Measurements from ENCODE around the gene GPR183. TPM values are rescaled to one million over a fixed set of nuclear protein-coding genes. Genes with fewer than 3 reads are reported as not detected.
A peak's percentile ranks its signal among the peaks of the same experiment; 100 is the strongest.

Gene GPR183
- total RNA-seq, 2 experiments from 2014 or later = 5.0 to 5.2 TPM

DNA sequence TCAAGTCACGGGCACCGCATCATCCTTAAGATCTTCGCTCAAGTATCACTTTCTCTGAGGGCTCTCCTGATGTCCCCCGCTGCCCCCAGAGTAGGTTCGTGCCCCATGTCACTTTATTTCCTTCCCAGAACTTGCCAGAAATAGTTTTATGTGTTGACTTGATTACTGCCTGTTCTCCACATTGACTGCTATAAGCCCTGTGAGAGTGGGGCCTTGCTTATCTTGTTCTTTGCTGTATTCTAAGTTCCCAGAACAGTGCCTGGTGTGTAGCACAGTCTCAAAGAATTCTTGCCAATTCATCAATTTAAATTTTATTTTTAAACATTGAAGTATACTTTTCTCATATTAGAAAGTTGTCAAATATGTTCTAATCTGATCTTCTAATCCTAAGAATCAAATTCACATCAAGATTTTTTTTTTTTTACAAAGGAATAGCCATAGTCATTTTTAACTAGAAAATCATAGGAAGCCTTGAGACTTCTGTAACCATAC, 32.1 kb upstream of the GPR183 start:
- Mint-ChIP-seq H3K4me3 (no peak overlapping the region), H3K4me1 (ENCODE audit: low read depth) (peaks cover 30% of the 10 kb centered on the region), H3K9me3 (ENCODE audit: insufficient read depth) (no peaks in the 10 kb centered on the region), H3K27ac (no peak overlapping the region), H3K36me3 (ENCODE audit: low read depth) (peaks cover 62% of the 10 kb centered on the region), H3K27me3 (ENCODE audit: low read depth) (no peaks in the 10 kb centered on the region)
- no peak for ATAC-seq
- DNase-seq = no peak
- ChIA-PET POLR2A (no interaction called here), CTCF (interaction anchor here (1.0 to 1.3 kb wide), 4 partner anchors 17 to 98 kb away, joined by 3 to 5 read pairs (median 4); no protein-coding TSS in a partner anchor)

DNA sequence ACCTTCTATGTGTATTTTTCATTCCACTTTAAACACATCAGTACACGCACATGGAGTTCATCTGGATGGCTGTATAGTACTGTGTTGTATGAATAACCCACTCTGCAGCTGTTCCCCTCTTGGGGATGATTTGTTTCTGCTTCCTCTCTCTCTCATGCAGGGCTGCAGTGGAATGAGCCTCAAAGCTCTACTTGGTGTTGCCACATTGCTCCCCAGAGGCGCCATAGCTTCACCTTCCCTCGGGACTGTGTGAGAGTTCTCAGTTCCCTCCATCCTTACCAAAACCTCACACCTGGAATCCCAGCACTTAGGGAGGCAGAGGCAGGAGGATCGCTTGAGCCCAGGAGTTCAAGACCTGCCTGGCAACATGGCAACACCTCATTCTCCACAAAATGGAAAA, 28.4 kb upstream of the GPR183 start:
- Mint-ChIP-seq H3K27ac (no peak overlapping the region), H3K4me3 (no peak overlapping the region), H3K4me1 (ENCODE audit: low read depth) (peaks cover 49% of the 10 kb centered on the region), H3K36me3 (ENCODE audit: low read depth) (peaks cover 56% of the 10 kb centered on the region), H3K9me3 (ENCODE audit: insufficient read depth) (no peaks in the 10 kb centered on the region), H3K27me3 (ENCODE audit: low read depth) (no peaks in the 10 kb centered on the region)
- ChIA-PET CTCF (interaction anchor here (0.6 to 1.7 kb wide), 6 partner anchors 12 to 159 kb away, joined by 3 to 7 read pairs (median 3); no protein-coding TSS in a partner anchor), POLR2A (no interaction called here)
- DNase-seq (no peak), ATAC-seq (no peak)

DNA sequence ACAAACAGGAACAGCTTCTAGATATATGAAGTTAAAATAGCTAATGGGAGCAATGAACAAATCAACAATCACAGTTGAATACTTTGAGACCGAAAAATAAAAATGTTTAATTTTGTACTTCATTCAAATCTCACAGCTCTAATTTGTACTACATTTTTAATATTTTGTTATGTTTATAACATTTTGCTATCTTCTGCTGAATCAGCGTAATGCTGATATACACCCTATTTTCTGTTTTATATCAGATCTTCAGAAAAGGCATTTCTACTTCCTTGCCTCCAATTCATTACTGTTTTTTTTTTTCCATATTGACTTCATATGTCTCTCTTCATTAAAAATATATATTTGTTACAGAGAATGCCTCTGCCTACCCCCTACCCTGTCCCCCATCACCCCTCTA, 27.9 kb upstream of the GPR183 start:
- Mint-ChIP-seq H3K27ac (no peak overlapping the region), H3K27me3 (ENCODE audit: low read depth) (no peaks in the 10 kb centered on the region), H3K4me3 (no peak overlapping the region), H3K9me3 (ENCODE audit: insufficient read depth) (no peaks in the 10 kb centered on the region), H3K4me1 (ENCODE audit: low read depth) (peaks cover 44% of the 10 kb centered on the region), H3K36me3 (ENCODE audit: low read depth) (peaks cover 56% of the 10 kb centered on the region)
- POLR2A ChIA-PET = no interaction called here
- ATAC-seq = no peak
- CTCF ChIA-PET = interaction anchor here (0.6 to 1.7 kb wide), 6 partner anchors 12 to 102 kb away, joined by 3 to 7 read pairs (median 4); no protein-coding TSS in a partner anchor
- DNase-seq = no peak

DNA sequence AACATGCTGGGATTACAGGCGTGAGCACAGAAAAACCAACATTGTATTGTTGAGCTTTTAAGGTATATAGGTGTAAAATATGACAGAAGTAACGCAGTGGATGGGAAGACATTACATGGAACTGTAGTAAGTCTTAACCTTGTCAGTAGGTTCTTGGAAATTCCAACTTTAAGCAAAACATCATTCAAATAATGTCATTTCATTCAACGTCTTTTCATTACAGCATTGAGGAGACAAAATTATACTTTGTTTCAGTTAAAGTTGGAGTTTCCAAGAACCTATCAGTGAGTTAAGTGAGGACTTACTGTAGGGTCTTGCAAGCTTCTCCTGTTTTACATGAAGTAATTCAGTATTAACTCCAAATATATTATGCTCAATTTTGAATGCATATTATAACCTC, 27.0 kb upstream of the GPR183 start:
- Mint-ChIP-seq H3K27me3 (ENCODE audit: low read depth) (no peaks in the 10 kb centered on the region), H3K27ac (no peak overlapping the region), H3K9me3 (ENCODE audit: insufficient read depth) (no peaks in the 10 kb centered on the region), H3K4me1 (ENCODE audit: low read depth) (peaks cover 39% of the 10 kb centered on the region), H3K36me3 (ENCODE audit: low read depth) (peaks cover 62% of the 10 kb centered on the region), H3K4me3 (no peak overlapping the region)
- POLR2A ChIA-PET = no interaction called here
- DNase-seq (no peak), ATAC-seq (no peak)
- CTCF ChIA-PET = interaction anchor here (1.2 to 1.7 kb wide), 4 partner anchors 18 to 65 kb away, joined by 3 to 6 read pairs (median 6); no protein-coding TSS in a partner anchor

DNA sequence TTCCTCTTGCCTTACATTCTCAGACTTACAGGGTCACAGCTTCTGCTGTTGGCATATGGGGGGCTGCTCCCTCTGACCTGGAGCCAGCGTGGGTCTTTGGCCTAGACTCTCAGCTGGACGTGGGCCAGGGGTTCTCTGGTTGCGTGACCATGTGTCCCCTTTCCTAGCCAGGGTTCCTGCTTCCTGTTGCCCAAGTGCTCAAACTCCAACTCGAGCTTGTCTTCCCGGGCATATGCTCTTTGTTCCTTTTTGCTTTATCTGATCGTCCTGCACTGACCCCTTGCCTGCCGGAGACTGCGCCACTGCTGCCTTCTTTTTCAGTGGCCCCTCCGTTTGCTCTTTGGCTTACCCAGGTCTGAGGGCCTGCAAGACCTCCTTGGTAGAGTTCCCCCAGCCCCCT, 25.3 kb upstream of the GPR183 start:
- H3K4me3 Mint-ChIP-seq = no peak overlapping the region
- POLR2A ChIA-PET = interaction anchor here (1.1 kb wide), 1 partner anchor 23 kb away, joined by 3 read pairs; no protein-coding TSS in a partner anchor
- no peaks in the 10 kb centered on the region for H3K9me3 Mint-ChIP-seq (ENCODE audit: insufficient read depth)
- DNase-seq (no peak), ATAC-seq (no peak)
- H3K27ac Mint-ChIP-seq = no peak overlapping the region
- H3K27me3 Mint-ChIP-seq (ENCODE audit: low read depth) = no peaks in the 10 kb centered on the region
- CTCF ChIA-PET = no interaction called here
- H3K4me1 Mint-ChIP-seq (ENCODE audit: low read depth) = peaks cover 30% of the 10 kb centered on the region
- peaks cover 61% of the 10 kb centered on the region for H3K36me3 Mint-ChIP-seq (ENCODE audit: low read depth)

DNA sequence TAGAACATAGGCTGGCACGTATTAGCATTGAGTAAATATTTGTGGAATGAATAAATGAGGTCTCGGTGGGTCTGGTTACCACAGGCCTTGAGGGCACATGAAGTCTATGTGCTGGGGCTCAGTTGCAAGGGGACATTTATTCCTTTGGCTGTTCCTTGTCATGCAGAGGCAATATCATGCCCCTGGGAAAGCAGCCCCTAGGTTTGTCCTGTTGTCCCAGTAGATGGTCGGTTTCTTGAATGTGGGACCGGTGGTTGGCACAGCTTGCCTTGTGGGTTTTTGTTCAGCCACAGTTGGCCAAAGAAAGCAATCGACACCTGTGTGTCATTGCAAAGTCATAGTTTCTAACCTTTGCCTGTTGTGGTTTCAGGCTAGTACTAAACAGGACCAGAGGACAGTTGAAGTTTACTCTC, 24.7 kb upstream of the GPR183 start:
- Mint-ChIP-seq H3K4me3 (no peak overlapping the region), H3K27me3 (ENCODE audit: low read depth) (no peaks in the 10 kb centered on the region), H3K9me3 (ENCODE audit: insufficient read depth) (no peaks in the 10 kb centered on the region), H3K36me3 (ENCODE audit: low read depth) (peaks cover 66% of the 10 kb centered on the region), H3K4me1 (ENCODE audit: low read depth) (peaks cover 32% of the 10 kb centered on the region), H3K27ac (peak overlapping the region; percentile 36)
- CTCF ChIA-PET = interaction anchor here (1.0 to 3.5 kb wide), 3 partner anchors 17 to 66 kb away, joined by 3 to 19 read pairs (median 4); no protein-coding TSS in a partner anchor
- DNase-seq (no peak), ATAC-seq (peak; percentile 39)
- POLR2A ChIA-PET = interaction anchor here (1.1 kb wide), 1 partner anchor 24 kb away, joined by 3 read pairs; no protein-coding TSS in a partner anchor

DNA sequence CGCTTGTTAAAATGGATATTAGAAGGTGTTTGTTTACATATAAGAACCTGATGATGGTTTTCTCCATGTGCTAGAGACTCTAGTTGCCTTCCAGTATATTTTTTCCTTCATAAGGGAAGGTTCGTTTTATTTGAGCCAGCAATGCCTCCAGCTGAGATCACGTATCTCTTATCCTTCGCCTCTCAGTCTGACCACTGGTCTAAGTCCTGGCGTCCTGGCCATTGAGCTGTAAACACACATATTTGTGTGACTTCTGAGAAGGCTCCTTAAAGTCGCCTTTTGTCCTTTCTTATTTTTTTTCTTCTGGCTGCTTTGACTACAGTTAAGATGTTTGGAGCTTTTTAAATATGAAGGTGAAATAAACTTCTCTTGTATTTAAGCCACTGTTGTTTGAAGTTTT, 23.7 kb upstream of the GPR183 start:
- Mint-ChIP-seq H3K4me1 (ENCODE audit: low read depth) (peaks cover 39% of the 10 kb centered on the region), H3K9me3 (ENCODE audit: insufficient read depth) (no peaks in the 10 kb centered on the region), H3K27me3 (ENCODE audit: low read depth) (no peaks in the 10 kb centered on the region), H3K27ac (no peak overlapping the region), H3K36me3 (ENCODE audit: low read depth) (peaks cover 63% of the 10 kb centered on the region), H3K4me3 (no peak overlapping the region)
- no peak for DNase-seq
- ChIA-PET POLR2A (interaction anchor here (0.9 to 1.1 kb wide), 2 partner anchors 10 to 36 kb away, joined by 3 to 4 read pairs; no protein-coding TSS in a partner anchor), CTCF (interaction anchor here (1.0 to 3.5 kb wide), 7 partner anchors 9 to 106 kb away, joined by 3 to 19 read pairs (median 4); no protein-coding TSS in a partner anchor)
- ATAC-seq = no peak

DNA sequence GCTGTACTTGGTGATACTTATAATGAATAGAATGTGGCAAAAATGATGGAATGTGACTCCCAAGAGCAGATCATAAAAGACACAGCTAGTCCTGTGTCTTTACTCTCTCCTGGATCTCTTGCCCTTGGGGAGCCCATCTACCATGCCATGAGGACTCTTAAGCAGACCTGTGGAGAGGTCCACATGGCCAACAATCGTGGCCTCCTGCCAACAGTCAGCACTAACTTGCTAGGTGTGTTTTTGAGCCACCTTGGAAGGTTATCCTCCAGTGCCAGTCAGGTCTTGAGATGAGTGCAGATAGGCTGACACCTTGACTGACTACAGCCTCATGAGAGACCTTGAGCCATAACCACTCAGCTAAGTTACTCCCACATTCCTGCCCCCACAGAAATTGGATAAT, 22.3 kb upstream of the GPR183 start:
- ATAC-seq (no peak), DNase-seq (no peak)
- no peak overlapping the region for H3K27ac Mint-ChIP-seq
- no peaks in the 10 kb centered on the region for H3K27me3 Mint-ChIP-seq (ENCODE audit: low read depth)
- peaks cover 68% of the 10 kb centered on the region for H3K36me3 Mint-ChIP-seq (ENCODE audit: low read depth)
- CTCF ChIA-PET = interaction anchor here (1.2 to 3.5 kb wide), 6 partner anchors 11 to 107 kb away, joined by 3 to 19 read pairs (median 4); no protein-coding TSS in a partner anchor
- H3K4me3 Mint-ChIP-seq = no peak overlapping the region
- POLR2A ChIA-PET = no interaction called here
- H3K4me1 Mint-ChIP-seq (ENCODE audit: low read depth) = peaks cover 50% of the 10 kb centered on the region
- H3K9me3 Mint-ChIP-seq (ENCODE audit: insufficient read depth) = no peaks in the 10 kb centered on the region

DNA sequence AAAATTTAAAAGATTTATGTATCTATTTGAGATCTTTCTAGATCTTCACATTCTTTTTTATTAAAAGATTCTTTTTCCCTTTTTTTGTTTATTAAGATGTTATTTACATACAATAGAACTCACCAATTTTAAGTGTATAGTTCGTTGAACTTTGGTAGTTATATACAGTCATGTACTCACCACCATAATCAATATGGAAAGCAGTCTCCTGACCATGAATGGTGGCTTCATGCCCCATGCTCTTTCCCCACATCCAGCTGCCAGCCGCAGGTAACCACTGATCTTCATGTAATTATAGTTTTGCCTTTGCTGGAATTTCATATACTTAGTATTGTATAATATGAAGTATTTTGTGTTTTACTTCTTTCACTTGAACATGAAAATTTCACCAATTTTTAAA, 20.6 kb upstream of the GPR183 start:
- H3K27me3 Mint-ChIP-seq (ENCODE audit: low read depth) = no peaks in the 10 kb centered on the region
- peaks cover 77% of the 10 kb centered on the region for H3K36me3 Mint-ChIP-seq (ENCODE audit: low read depth)
- ChIA-PET POLR2A (no interaction called here), CTCF (interaction anchor here (1.2 to 1.7 kb wide), 3 partner anchors 21 to 53 kb away, joined by 3 to 4 read pairs (median 3); no protein-coding TSS in a partner anchor)
- ATAC-seq (no peak), DNase-seq (no peak)
- no peak overlapping the region for H3K4me3 Mint-ChIP-seq
- peaks cover 59% of the 10 kb centered on the region for H3K4me1 Mint-ChIP-seq (ENCODE audit: low read depth)
- no peaks in the 10 kb centered on the region for H3K9me3 Mint-ChIP-seq (ENCODE audit: insufficient read depth)
- no peak overlapping the region for H3K27ac Mint-ChIP-seq

DNA sequence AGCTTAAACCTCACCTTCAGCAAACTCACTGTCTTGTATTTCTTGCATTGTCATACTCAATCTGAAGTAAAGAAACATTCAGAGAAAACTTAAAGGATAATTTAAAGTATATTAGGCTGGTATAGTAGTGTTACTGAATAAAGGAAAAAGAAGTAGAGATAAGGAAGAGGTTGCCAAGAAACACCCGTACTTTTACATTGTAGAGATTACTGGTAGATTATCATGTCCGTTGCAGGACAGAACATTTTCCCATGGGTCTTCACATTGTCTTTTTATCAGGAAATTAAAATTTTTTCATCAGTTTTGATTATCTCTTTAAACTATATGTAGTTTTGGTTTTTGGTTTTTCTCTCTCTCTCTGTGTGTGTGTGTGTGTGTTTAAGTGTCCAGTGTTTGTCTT, 19.9 kb upstream of the GPR183 start:
- H3K27ac Mint-ChIP-seq = no peak overlapping the region
- ChIA-PET CTCF (interaction anchor here (1.2 to 1.7 kb wide), 2 partner anchors 25 to 54 kb away, joined by 3 to 4 read pairs; no protein-coding TSS in a partner anchor), POLR2A (no interaction called here)
- H3K9me3 Mint-ChIP-seq (ENCODE audit: insufficient read depth) = no peaks in the 10 kb centered on the region
- H3K27me3 Mint-ChIP-seq (ENCODE audit: low read depth) = no peaks in the 10 kb centered on the region
- ATAC-seq (no peak), DNase-seq (no peak)
- peaks cover 79% of the 10 kb centered on the region for H3K36me3 Mint-ChIP-seq (ENCODE audit: low read depth)
- H3K4me1 Mint-ChIP-seq (ENCODE audit: low read depth) = peaks cover 59% of the 10 kb centered on the region
- H3K4me3 Mint-ChIP-seq = no peak overlapping the region

DNA sequence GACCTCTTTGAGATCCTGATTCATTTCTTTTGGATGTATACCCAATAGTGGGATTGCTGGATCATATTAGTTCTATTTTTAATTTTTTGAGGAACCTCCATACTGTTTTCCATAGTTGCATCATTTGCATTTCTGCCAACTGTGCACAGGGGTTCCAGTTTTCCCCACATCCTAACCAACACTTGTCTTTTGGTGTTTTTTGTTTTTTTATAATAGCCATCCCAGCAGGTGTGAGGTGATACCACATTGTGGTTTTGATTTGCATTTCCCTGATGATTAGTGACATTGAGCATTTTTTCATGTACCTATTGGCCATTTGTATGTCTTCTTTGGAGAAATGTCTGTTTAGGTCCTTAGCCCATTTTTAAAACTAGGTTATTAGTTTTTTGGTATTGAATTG, 18.8 kb upstream of the GPR183 start:
- Mint-ChIP-seq H3K9me3 (ENCODE audit: insufficient read depth) (no peaks in the 10 kb centered on the region), H3K4me3 (no peak overlapping the region), H3K27me3 (ENCODE audit: low read depth) (no peaks in the 10 kb centered on the region), H3K36me3 (ENCODE audit: low read depth) (peaks cover 74% of the 10 kb centered on the region), H3K27ac (no peak overlapping the region), H3K4me1 (ENCODE audit: low read depth) (peaks cover 56% of the 10 kb centered on the region)
- no peak for DNase-seq
- ChIA-PET CTCF (interaction anchor here (1.0 kb wide), 1 partner anchor 150 kb away, joined by 3 read pairs; no protein-coding TSS in a partner anchor), POLR2A (interaction anchor here (1.7 kb wide), 1 partner anchor 27 kb away, joined by 5 read pairs; no protein-coding TSS in a partner anchor)
- ATAC-seq = no peak

DNA sequence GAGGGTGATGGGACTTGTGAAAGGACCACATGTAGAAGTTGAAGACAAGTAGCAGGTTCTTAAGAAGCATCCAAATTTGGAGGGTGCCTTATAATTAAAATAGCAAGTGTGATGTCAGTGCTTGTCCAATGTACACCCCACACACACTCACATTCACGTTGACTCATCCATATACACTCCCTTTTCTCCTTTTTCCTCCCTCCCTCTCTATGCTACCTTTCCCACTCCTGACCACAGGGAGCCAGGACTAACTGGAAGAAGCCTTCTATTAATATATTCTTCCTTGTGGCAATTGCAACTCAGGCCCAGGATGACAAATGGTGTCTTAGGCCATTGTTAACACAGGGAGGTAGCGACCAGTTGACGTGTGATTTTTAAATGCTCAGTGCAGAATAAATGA, 16.3 kb upstream of the GPR183 start:
- no peak overlapping the region for H3K4me3 Mint-ChIP-seq
- H3K27ac Mint-ChIP-seq = peak overlapping the region; percentile 89
- ATAC-seq (no peak), DNase-seq (no peak)
- peaks cover 61% of the 10 kb centered on the region for H3K4me1 Mint-ChIP-seq (ENCODE audit: low read depth)
- POLR2A ChIA-PET = interaction anchor here (0.6 kb wide), 1 partner anchor 955 kb away, joined by 4 read pairs; no protein-coding TSS in a partner anchor
- CTCF ChIA-PET = interaction anchor here (1.0 to 2.8 kb wide), 5 partner anchors 54 to 147 kb away, joined by 3 to 14 read pairs (median 5); no protein-coding TSS in a partner anchor
- no peaks in the 10 kb centered on the region for H3K27me3 Mint-ChIP-seq (ENCODE audit: low read depth)
- H3K9me3 Mint-ChIP-seq (ENCODE audit: insufficient read depth) = no peaks in the 10 kb centered on the region
- H3K36me3 Mint-ChIP-seq (ENCODE audit: low read depth) = peaks cover 63% of the 10 kb centered on the region
